Activated CD8-positive, alpha-beta memory T cell treated with anti-CD3 and anti-CD28 coated beads for 24 hours (primary cell): ENCODE results near the gene MRPS34.

Experiments used
- DNase-seq: peaks from one replicate; pipeline ENCODE4 v3.0.0-alpha.2; 2020

Gene MRPS34

GRCh38 chr16:1768767-1769401 lies 4.0 kb downstream of the MRPS34 start:
- no peak for DNase-seq

GRCh38 chr16:1768061-1768766 lies 4.7 kb downstream of the MRPS34 start:
- DNase-seq: no peak

GRCh38 chr16:1767116-1767994 lies 5.6 kb downstream of the MRPS34 start:
- no peak for DNase-seq

GRCh38 chr16:1766701-1767100 lies 6.2 kb downstream of the MRPS34 start:
- no peak for DNase-seq

GRCh38 chr16:1766231-1766630 lies 6.7 kb downstream of the MRPS34 start:
- DNase-seq: no peak

- DNase-seq: no peak
These were observed 7.1 kb downstream of the MRPS34 start for GRCh38 chr16:1765826-1766225.

GRCh38 chr16:1764971-1765370 lies 8.0 kb downstream of the MRPS34 start:
- DNase-seq: no peak

GRCh38 chr16:1763521-1764511 lies 9.1 kb downstream of the MRPS34 start:
- no peak for DNase-seq

- DNase-seq: no peak
These were observed 9.9 kb downstream of the MRPS34 start for GRCh38 chr16:1762879-1763520.

GRCh38 chr16:1762196-1762878 lies 10.6 kb downstream of the MRPS34 start:
- DNase-seq: no peak

GRCh38 chr16:1761751-1762150 lies 11.2 kb downstream of the MRPS34 start:
- no peak for DNase-seq

- DNase-seq: no peak
These were observed 12.0 kb downstream of the MRPS34 start for GRCh38 chr16:1760911-1761310.

- DNase-seq: no peak
These were observed 13.4 kb downstream of the MRPS34 start for GRCh38 chr16:1759511-1759910.

- DNase-seq: no peak
These were observed 14.0 kb downstream of the MRPS34 start for GRCh38 chr16:1758923-1759322.

GRCh38 chr16:1757714-1758461 lies 15.0 kb downstream of the MRPS34 start:
- DNase-seq: no peak

GRCh38 chr16:1754204-1754603 lies 18.7 kb downstream of the MRPS34 start:
- DNase-seq: no peak

GRCh38 chr16:1752853-1753252 lies 20.1 kb downstream of the MRPS34 start:
- no peak for DNase-seq

GRCh38 chr16:1751946-1752345 lies 21.0 kb downstream of the MRPS34 start:
- no peak for DNase-seq

GRCh38 chr16:1749152-1750117 lies 23.5 kb downstream of the MRPS34 start:
- no peak for DNase-seq
